Panc1 (cell line): ENCODE results near the gene TBC1D10A.
A peak's percentile ranks its signal among the peaks of the same experiment; 100 is the strongest.

ENCODE experiments used
- POLR2AphosphoS5 ChIP-seq: IDR thresholded peaks from 2 replicates; pipeline ENCODE4 v1.6.1; 2012; ENCODE audit warnings: mild to moderate bottlenecking, low read depth, low read length, moderate library complexity
- SIN3A ChIP-seq: IDR thresholded peaks from 2 replicates; pipeline ENCODE4 v1.6.1; 2012; ENCODE audit warnings: low read depth, mild to moderate bottlenecking, low read length, moderate library complexity, borderline replicate concordance; ENCODE audit not compliant: insufficient read depth
- TF ChIP-seq, protein P1 (sequence below): fragments of 450-650 bp; IDR thresholded peaks from 2 replicates; pipeline ENCODE4 v1.5.1; 2017; ENCODE audit warnings: mild to moderate bottlenecking

- TF ChIP-seq, protein P1, sequence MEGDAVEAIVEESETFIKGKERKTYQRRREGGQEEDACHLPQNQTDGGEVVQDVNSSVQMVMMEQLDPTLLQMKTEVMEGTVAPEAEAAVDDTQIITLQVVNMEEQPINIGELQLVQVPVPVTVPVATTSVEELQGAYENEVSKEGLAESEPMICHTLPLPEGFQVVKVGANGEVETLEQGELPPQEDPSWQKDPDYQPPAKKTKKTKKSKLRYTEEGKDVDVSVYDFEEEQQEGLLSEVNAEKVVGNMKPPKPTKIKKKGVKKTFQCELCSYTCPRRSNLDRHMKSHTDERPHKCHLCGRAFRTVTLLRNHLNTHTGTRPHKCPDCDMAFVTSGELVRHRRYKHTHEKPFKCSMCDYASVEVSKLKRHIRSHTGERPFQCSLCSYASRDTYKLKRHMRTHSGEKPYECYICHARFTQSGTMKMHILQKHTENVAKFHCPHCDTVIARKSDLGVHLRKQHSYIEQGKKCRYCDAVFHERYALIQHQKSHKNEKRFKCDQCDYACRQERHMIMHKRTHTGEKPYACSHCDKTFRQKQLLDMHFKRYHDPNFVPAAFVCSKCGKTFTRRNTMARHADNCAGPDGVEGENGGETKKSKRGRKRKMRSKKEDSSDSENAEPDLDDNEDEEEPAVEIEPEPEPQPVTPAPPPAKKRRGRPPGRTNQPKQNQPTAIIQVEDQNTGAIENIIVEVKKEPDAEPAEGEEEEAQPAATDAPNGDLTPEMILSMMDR = no peak
- no peak for TF ChIP-seq SIN3A
- TF ChIP-seq POLR2AphosphoS5 = 0 out of 2 replicates have a peak, but pooled peaks have one; percentile 23
Measured at GRCh38 chr22:30244641-30245040, 82.1 kb downstream of the TBC1D10A start.
